GM18520 (cell line): Measurements from ENCODE around the gene DNAJC9.

Experiments
- ATAC-seq: cut with Tn5 transposase; IDR thresholded peaks from one replicate; pipeline ENCODE4 v1.9.1; 2021; ENCODE audit not compliant: unreplicated experiment

DNAJC9 gene

DNA sequence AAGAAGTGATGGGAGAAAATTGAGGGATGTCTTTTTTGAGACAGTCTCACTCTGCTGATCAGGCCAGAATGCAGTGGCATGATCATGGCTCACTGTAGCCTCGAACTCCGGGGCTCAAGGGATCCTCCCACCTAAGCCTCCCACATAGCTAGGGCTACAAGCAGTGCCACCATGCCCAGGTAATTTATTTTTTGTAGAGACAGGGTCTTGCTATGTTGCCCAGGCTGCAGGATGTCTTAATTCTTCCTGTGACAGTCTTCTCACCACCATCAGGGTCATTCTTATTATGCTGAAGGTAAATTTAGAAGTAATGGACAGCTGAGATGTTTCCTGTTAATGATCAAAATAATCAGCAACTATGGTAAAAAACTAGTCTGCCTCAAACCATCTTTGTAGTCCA lies 7.1 kb downstream of the DNAJC9 start:
- ATAC-seq = no peak

- ATAC-seq = no peak
These were observed 8.0 kb downstream of the DNAJC9 start for GRCh38 chr10:73238990-73239566.

DNA sequence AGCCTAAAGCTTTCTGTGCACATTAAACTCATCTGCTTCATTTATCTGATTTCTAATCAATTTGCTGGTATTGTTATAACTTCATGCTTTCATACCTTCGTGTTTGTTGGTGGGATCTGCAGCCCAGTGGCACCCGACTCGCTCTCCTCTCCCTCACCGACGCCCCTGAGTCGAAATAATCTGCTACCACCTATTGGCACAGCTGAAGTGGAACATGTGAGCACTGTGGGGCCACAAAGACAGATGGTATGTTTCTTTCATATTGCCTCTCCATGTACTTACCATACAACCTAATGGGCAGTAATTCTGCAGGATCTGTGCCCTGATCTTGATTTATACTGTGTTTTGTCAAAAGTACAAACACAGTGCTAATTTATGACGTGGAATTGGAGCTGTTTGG lies 12.4 kb downstream of the DNAJC9 start:
- ATAC-seq = no peak

DNA sequence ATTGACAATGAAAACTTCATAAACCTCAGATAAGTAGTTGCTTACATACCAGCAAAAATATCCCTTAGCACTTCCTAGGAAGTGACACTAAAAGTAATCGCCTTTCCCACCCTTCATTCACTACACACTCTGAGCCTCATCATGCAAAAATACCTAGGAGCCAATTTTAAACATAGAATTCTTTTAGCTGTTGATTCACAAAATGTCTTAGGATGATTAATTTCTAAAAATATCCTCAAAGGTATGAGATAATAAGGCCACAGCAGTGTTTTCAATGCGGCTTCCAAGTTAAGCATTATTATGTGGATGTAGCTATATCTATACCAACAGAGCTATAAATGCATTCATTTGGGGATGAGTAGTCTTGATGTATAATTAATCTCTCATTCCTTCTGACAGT lies 13.2 kb downstream of the DNAJC9 start:
- no peak for ATAC-seq

DNA sequence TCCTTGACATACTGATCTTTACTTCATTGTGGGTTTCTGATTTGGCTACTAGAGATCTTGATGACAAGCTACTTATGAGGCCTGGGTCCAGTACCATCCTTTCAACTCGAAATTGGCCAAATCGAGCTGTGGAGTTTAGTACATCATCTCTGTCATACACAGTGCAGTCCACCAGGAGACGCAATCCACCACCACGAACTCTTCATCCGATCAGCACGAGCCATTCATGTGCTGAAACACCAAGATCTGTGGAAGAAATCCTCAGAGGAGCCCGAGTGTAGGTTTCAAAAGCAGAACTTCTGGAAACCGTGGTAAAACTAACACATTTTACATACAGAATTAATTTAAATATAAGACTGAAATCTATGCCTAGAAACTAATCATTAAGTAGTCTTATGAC lies 14.2 kb downstream of the DNAJC9 start:
- ATAC-seq = no peak

- no peak for ATAC-seq
These were observed 17.5 kb downstream of the DNAJC9 start for GRCh38 chr10:73229567-73229966.

- no peak for ATAC-seq
These were observed 18.8 kb downstream of the DNAJC9 start for GRCh38 chr10:73228247-73228646.

GRCh38 chr10:73226663-73227062 lies 20.4 kb downstream of the DNAJC9 start:
- ATAC-seq = no peak

- no peak for ATAC-seq
These were observed 21.5 kb downstream of the DNAJC9 start for GRCh38 chr10:73225518-73225917.

GRCh38 chr10:73220989-73221388 lies 26.1 kb downstream of the DNAJC9 start:
- ATAC-seq = no peak

- no peak for ATAC-seq
These were observed 27.7 kb downstream of the DNAJC9 start for GRCh38 chr10:73219384-73219783.

GRCh38 chr10:73218431-73219191 lies 28.4 kb downstream of the DNAJC9 start:
- no peak for ATAC-seq

DNA sequence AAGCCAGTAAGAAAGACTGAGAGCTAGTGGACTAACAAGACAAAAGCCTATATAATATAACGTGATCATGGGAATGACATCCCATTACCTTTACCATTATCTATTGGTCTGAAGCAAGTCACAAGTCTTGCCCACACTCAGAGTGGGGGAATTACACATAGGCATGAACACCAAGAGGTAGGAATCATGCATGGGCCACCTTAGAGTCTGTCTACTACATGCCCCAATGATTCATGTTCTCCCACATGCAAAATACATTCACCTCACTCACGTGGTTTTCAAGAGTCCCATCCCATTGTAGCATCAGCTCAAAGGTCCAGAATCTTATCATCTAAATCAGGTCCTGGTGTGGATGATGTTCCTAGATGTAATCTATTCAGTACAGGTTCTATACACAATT lies 29.4 kb downstream of the DNAJC9 start:
- no peak for ATAC-seq

DNA sequence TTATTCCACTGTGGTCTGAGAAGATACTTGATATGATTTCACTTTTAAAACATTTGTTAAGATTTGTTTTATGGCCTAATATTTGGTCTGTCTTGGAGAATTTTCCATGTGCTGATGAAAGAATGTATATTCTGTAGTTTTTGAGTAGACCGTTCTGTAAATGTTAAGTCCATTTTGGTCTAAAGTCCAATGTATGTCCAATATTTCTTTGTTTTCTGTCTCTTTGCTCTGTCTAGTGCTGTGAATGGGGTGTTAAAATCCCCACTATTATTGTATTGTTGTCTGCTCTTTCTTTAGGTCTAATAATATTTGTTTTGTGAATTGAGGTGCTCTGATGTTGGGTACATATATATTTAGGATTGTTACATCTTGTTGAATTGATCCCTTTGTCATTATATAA lies 31.3 kb downstream of the DNAJC9 start:
- no peak for ATAC-seq

- no peak for ATAC-seq
These were observed 35.8 kb downstream of the DNAJC9 start for GRCh38 chr10:73211106-73211811.

DNA sequence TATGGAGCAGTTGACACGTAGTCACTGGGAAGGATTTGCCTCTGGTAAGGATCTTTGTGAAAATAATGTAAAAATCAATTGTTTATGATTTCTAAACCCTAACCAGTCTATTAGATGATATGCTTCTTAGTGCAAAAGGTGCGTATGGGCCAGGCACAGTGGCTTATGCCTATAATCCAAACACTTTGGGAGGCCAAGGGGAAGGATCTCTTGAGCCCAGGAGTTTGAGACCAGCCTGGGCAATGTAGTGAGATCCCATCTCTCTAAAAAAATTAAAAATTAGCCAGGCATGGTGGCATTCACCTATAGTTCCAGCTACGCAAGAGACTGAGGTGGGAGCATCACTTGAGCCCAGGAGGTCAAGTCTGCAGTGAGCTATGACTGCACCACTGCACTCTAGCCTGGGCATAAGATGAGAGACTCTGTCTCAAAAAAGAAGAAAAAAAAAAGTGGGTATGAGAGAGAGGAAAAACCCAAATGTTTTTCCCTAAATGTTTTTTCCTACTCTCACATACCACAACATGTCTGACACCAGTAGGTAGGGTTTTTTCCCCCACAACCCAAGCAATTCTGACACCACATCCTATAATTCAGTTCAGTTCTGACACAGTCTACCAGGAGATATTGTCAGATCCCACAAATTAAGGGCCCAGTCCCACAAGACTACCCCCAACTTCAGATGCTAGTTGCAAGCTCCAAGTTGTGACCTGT lies 36.5 kb downstream of the DNAJC9 start:
- ATAC-seq = no peak

DNA sequence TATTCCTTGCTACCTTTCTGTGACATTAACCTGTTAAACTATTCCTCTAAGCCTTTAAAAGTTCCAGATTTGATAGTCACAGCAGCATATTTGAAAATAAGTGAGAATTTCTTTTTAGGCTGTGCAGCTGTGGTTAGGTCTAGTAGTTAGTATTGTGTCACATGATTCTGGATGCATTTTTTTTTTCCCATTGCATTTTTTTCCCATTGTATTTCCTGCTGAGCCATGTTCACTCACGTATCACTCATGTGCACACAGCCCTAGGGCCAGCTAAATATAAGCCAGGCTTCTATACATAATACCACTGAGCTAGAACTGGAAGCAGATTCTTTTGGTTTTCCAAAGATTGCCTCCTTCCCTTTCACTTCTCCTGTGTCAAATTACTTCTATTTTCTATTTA lies 37.4 kb downstream of the DNAJC9 start:
- ATAC-seq = no peak

- ATAC-seq = no peak
These were observed 39.2 kb downstream of the DNAJC9 start for GRCh38 chr10:73207883-73208282.

- no peak for ATAC-seq
These were observed 40.7 kb downstream of the DNAJC9 start for GRCh38 chr10:73206385-73206784.

GRCh38 chr10:73205890-73206289 lies 41.2 kb downstream of the DNAJC9 start:
- ATAC-seq = no peak

GRCh38 chr10:73205081-73205480 lies 42.0 kb downstream of the DNAJC9 start:
- no peak for ATAC-seq
